ENCODE data around the gene TAP1. TPM values are rescaled to one million over a fixed set of nuclear protein-coding genes. Genes with fewer than 3 reads are reported as not detected.
A peak's percentile ranks its signal among the peaks of the same experiment; 100 is the strongest.

TAP1 gene
- total RNA-seq, 1 donor from 2014 or later = 14.9 TPM

GRCh38 chr6:32843979-32844838, 9.3 kb downstream of the TAP1 start, which contains the start of gene PSMB8:
Gene PSMB8 (minus strand): TSS chr6:32844047. CDS start chr6:32843996, 51 bp downstream.
- DNase-seq (peak; percentile 97), ATAC-seq (ENCODE audit: poor library complexity) (peak; percentile 98)
- intact Hi-C loops (cut with DNase I) = no loop called here

DNA sequence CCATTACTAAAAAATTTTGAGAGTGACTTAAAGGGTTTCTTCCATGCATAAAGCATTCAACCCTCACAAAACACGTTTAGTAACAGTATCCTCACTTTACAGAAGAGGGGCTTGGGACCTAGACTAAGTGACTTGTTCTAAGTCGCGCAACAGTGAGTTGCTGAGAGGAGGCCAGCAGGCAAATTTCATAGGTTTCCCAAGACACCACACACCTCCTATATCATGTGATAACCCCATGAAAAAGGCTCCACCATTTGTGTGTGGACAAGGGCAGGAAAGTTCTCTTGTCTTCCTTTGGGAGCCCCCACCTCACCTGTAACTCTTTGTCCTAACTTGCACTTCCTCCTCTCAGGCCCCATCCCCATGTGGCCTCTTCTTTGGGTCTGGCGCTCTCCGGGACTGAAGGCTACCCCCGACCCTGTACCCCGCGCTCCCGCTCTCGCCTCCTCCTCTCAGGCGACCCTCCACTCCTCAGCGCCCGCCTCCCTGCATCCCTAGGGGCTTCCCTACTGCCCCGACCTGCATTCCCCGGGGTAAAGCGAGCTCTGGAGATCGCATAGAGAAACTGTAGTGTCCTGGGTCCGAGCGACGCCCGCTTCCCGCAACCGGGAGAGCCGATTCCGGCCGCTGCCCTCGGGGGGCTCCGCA, 10.0 kb downstream of the TAP1 start:
- ATAC-seq (ENCODE audit: poor library complexity) (no peak), DNase-seq (no peak)
- intact Hi-C loops (cut with DNase I) = no loop called here

GRCh38 chr6:32842690-32843089, 10.8 kb downstream of the TAP1 start:
- intact Hi-C loops (cut with DNase I) = no loop called here
- no peak for ATAC-seq (ENCODE audit: poor library complexity)
- no peak for DNase-seq

DNA sequence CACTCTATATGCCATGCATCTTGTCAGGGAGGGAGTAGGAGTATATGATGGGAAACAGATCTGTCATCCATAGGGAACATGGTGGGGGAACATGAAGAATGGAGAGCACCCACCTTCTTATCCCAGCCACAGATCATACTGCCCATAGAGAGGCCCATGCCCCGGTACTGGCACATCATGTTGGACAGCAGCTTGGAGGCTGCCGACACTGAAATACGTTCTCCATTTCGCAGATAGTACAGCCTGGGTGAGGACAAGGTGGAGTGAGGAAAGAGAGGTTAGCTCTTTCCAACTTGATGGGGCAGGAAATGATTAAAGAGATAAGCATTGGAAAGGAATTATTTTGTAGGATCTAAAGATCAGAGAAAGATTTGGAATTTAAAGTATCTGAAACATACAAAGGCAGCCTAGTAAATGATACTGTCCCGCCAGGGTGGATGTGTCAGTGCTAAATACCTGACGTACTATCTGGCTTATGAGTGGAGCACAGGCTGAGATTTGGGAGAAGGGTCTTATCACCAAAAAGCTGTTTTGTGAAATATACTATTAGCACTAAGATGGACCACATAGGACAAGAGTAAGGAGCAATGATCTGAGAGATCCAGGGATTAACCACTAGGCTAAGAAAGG, 11.4 kb downstream of the TAP1 start:
- DNase-seq (no peak), ATAC-seq (ENCODE audit: poor library complexity) (no peak)
- intact Hi-C loops (cut with DNase I) = no loop called here

- intact Hi-C loops (cut with DNase I) = no loop called here
- ATAC-seq (ENCODE audit: poor library complexity) (no peak), DNase-seq (no peak)
These were observed 12.8 kb downstream of the TAP1 start for GRCh38 chr6:32840604-32841246.

- DNase-seq = no peak
- intact Hi-C loops (cut with DNase I) = loop anchor here (2.0 kb wide), 1 partner anchor 15 kb away; the partner anchor contains the start of gene PSMB9
- ATAC-seq (ENCODE audit: poor library complexity) = no peak
These were observed 14.1 kb downstream of the TAP1 start for GRCh38 chr6:32839356-32839755.

- intact Hi-C loops (cut with DNase I) = loop anchor here (2.0 kb wide), 1 partner anchor 16 kb away; the partner anchor contains the start of gene PSMB9
- ATAC-seq (ENCODE audit: poor library complexity) (peak; percentile 98), DNase-seq (peak; percentile 98)
These were observed 15.2 kb downstream of the TAP1 start, which contains the start of gene TAP2 for GRCh38 chr6:32838114-32838958. Gene TAP2 (minus strand): TSS chr6:32838739. CDS start chr6:32838233, 506 bp downstream.

DNA sequence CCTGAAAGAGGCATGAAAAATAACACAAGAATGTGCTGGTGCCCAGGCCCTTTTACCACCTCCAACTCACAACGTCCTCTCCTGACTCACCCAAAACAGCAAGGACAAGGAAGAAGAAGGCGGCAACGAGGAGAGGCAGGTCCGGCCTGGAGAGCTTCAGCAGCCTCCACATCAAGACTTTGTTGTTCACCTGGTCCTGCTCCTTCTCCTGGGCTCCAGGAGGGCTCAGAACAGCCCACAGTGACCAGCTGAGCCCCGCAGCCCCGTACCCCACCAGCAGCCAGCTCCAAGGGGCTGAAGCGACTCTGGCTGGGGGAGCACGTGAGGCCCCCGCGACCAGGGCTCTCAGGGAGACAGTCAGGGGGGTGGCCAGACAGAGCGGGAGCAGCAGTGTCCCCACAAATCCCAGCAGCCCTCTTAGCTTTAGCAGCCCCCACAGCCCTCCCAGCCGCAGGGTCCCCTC, 15.8 kb downstream of the TAP1 start:
- intact Hi-C loops (cut with DNase I) = loop anchor here (2.0 kb wide), 1 partner anchor 17 kb away; the partner anchor contains the start of gene PSMB9

GRCh38 chr6:32836873-32837272, 16.6 kb downstream of the TAP1 start:
- ATAC-seq (ENCODE audit: poor library complexity) (no peak), DNase-seq (no peak)
- intact Hi-C loops (cut with DNase I) = no loop called here

More for the DNA sequence above, 15.8 kb downstream of the TAP1 start:
- no peak for ATAC-seq (ENCODE audit: poor library complexity)
- DNase-seq = no peak

GRCh38 chr6:32835167-32835893, 18.2 kb downstream of the TAP1 start:
- no peak for ATAC-seq (ENCODE audit: poor library complexity)
- DNase-seq = no peak
- intact Hi-C loops (cut with DNase I) = no loop called here

DNA sequence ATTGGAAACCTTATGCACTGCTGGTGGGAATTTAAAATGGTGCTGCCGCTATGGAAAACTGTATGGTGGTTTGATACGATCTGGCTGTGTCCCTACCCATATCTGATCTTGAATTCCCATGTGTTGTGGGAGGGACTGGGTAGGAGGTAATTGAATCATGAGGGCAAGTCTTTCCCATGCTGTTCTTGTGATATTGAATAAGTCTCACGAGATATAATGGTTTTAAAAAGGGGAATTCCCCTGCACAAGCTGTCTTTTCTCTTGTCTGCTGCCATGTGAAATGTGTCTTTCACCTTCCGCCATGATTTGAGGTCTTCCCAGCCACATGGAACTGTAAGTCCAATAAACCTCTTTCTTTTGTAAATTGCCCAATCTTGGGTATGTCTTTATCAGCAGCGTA, 19.8 kb downstream of the TAP1 start:
- no peak for ATAC-seq (ENCODE audit: poor library complexity)
- no peak for DNase-seq
- intact Hi-C loops (cut with DNase I) = loop anchor here (5.0 kb wide), 1 partner anchor 34 kb away; no protein-coding TSS in a partner anchor

DNA sequence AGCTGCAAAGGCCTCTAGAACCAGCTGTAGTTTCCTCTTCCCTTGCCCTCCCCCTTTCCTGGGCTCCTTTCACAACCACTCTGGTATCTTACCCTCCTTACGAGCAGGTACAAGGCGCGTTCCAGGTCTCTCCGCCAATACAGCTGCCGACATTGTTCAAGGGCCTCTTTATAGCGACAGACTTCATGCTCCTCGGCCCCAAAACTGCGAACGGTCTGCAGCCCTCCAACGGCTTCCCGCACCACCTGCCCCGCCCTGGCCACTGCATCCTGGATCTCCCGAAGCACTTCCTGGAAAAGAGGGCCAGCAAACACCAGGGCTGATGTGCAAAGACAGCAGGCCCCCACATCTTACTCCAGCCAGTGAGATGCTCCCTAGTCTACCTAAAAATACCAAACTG, 21.0 kb downstream of the TAP1 start:
- intact Hi-C loops (cut with DNase I) = loop anchor here (5.0 kb wide), 1 partner anchor 35 kb away; no protein-coding TSS in a partner anchor
- no peak for DNase-seq
- no peak for ATAC-seq (ENCODE audit: poor library complexity)

DNA sequence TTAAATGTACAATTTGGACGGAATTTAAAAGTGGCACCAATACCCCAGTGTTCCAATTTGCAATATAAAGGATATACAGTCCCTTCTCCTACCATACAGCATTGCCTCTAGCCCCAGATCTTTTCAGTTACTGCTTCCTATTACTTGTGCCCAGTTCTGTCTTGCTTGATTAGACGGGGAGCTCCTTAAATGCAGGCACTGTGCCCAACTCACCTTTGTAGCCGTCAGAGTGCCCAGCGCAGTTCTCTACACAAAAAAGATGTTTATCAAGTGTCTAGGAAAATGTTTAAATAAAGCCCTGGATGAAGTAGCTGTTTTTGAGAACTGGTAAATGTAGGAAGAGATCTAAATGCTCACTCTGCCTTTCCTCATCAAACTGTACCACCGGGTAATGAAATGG, 22.6 kb downstream of the TAP1 start:
- ATAC-seq (ENCODE audit: poor library complexity) (no peak), DNase-seq (no peak)
- intact Hi-C loops (cut with DNase I) = loop anchor here (5.0 kb wide), 1 partner anchor 36 kb away; no protein-coding TSS in a partner anchor

GRCh38 chr6:32830017-32830416, 23.5 kb downstream of the TAP1 start:
- intact Hi-C loops (cut with DNase I) = loop anchor here (5.0 kb wide), 1 partner anchor 37 kb away; no protein-coding TSS in a partner anchor
- no peak for ATAC-seq (ENCODE audit: poor library complexity)
- DNase-seq = no peak

DNA sequence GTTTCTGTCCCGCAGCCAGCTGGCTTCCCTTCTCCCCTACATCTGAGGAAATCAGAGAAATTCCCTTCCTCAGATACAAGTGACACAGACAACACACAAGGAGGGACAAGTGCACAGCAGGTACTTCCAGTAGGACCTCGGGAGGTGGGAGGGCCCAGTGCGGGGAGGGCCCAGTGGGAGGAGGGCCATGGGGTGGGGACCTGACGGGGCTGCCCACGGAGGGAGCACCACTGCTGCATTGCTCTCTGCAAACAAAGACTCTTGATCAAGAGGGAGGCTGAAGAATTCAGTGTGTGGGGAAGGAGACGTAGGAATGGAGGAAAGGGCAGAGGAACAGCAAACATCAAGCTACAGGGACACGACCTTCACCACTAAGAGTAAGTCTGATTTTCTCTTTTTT, 24.0 kb downstream of the TAP1 start:
- ATAC-seq (ENCODE audit: poor library complexity) (no peak), DNase-seq (no peak)
- intact Hi-C loops (cut with DNase I) = no loop called here

DNA sequence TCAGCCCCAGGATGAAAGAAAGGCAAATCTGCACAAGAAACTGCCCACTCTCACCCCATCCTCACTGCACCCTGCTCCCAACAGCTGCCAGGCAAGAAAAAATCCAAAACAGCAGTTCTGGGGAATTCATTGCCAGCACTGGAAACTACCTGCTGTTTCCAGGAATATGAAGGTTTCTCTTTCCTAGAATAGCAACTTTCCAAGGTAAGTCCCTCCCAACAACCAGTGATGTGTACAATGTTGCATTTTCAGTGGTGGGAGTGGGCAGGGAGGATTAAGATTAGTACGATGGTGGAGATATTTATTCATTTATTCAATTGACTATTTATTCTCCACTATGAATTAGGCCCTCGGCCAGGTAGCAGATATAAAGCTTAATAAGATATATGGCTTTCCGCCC, 26.5 kb downstream of the TAP1 start:
- intact Hi-C loops (cut with DNase I) = no loop called here
- DNase-seq (no peak), ATAC-seq (ENCODE audit: poor library complexity) (no peak)

GRCh38 chr6:32825966-32826365, 27.5 kb downstream of the TAP1 start:
- ATAC-seq (ENCODE audit: poor library complexity) (peak; percentile 78), DNase-seq (no peak)
- intact Hi-C loops (cut with DNase I) = no loop called here

Measured in Right ventricle myocardium superior (tissue), 1 donor.